NCI-H2171 (cell line): ENCODE measurements around the gene HLA-DRA.
"Not testable (repeated sequence)": the region's sequence is repeated elsewhere in the genome, so short reads cannot be mapped to it uniquely, and the experiment has no call there.

Experiments
- DNase-seq: peaks from one replicate; lab custom pipeline; 2025; lab: John Stamatoyannopoulos, UW

The HLA-DRA gene

DNA sequence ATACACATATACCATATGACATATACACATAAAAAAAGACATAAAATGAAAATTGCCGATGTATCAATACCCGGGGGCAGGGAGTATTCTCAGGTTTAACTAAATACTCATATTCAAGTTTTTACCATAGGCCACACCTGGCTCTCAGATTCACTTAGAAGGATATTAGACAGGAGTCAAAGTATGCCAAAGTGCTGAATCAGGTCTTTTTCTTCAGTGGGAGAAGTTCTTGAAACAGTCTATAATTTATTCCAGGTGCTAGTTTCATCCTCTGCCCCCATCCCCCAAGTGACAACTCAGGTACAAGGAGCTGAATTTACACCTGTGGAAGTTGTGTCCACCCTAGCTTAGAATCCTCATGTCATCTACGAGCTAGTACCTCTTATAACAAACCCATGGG, 8.5 kb upstream of the HLA-DRA start:
- DNase-seq, result no peak

DNA sequence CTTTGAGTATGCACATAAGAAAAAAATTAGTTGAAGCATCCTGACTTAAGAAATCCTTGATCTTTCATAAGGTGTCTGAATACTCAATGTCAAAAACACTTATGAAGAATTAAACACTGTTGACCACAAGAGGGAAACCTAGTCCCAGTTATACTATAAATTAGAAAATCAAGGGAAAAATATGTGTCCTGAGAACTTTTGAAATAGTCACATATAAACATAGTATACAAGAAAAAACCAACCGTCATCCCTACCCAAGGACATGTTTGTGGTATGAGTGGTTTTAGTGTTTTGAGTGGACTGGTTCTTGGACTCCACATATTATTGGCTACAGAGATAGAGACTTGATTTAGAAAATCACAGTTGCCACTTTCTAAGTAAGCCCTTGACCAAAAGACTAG, 7.6 kb upstream of the HLA-DRA start:
- no peak for DNase-seq

DNA sequence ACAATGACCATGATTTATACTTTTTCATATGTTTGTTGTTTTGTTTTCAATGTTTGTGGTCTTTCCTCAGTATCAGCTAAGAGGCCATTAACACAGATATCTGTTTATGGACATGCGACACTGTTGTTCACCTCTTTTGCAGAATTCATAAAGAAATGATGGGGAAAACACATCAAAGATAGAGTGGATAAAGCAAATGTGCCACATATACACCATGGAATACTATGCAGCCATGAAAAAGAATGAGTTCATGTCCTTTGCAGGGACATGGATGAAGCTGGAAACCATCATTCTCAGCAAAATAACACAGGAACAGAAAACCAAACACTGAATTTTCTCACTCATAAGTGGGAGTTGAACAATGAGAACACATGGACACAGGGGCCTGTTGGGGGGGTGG, 5.7 kb upstream of the HLA-DRA start:
- DNase-seq, result not testable (repeated sequence)

DNA sequence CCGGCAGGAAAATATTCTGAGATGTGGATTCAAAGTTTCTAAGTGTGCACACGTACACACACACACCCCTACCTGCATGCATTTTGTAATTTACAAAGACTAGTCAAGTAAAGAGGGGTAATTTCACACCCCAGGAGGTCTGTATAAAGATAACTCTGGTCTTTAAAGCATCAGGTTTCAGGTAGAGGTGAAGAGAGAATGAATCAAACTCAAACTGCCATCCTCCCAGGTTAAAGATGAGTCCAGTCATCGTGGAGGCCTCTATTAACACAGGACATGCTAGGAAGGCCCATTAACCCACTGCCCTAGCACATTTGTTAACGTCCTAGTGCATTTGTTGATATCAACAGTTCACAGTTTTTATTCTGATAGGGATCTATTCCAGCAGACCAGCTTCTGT, 3.5 kb upstream of the HLA-DRA start:
- no peak for DNase-seq

DNA sequence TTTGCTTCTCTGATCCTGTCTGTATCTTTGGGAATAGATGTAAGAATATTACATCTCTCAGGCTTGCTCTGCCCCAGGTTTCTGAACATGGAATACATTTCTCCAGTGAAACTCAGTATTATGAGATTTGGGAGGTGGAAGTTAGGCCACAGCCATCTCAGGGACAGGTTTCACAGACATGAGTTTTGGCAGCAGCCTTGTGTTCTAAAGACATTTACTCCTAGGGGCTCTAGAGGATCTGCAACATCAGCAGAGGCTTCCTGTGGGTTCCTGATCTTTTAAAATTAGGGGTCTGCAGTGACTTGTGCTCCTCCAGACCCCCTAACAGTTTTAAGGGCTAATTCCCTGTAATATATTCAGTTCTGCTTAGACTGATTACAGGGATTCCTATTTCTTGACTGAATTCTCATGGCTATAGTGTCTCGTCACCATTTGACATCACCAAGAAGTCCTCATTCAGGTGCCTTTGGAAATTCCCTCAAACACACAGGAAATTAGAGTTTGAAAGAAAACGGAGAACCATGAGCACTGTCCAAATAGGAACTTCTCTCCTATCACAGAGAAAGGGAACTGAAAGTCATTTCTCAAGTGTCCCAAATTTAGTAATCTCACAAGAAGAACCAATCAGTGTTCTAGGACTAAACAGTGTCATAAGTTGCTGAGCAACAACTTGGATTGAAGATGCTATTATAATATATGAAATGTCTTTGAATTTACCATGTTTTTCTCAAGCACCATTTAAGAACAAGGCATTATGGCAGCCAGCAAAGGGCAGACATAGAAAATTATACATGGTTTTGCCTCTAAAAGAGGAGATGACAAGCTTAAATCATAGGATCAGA, 2.5 kb upstream of the HLA-DRA start:
- DNase-seq, result no peak

DNA sequence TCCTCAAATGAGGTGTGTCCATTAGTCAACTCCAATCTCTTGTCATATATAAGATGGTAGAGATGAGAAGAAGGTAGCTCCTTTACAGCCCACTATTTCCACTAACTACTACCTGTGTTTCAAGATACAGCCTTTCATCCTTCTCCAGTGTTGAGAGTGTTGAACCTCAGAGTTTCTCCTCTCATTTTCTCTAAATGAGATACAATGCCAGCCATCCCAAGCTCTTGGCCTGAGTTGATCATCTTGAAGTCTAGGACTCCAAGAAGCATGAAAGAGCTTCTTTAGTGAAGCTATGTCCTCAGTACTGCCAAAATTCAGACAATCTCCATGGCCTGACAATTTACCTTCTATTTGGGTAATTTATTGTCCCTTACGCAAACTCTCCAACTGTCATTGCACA, 548 bp upstream of the HLA-DRA start:
- no peak for DNase-seq

DNA sequence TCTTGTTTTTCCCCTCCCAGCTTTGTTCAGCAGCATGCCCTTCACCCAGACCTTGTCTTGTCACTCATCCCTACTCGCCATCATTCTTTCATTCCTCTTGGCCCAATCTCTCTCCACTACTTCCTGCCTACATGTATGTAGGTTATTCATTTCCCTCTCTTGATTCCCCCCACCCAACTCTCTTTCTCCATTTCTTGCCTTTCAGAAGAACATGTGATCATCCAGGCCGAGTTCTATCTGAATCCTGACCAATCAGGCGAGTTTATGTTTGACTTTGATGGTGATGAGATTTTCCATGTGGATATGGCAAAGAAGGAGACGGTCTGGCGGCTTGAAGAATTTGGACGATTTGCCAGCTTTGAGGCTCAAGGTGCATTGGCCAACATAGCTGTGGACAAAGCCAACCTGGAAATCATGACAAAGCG, 2.6 kb downstream of the HLA-DRA start:
- no peak for DNase-seq

DNA sequence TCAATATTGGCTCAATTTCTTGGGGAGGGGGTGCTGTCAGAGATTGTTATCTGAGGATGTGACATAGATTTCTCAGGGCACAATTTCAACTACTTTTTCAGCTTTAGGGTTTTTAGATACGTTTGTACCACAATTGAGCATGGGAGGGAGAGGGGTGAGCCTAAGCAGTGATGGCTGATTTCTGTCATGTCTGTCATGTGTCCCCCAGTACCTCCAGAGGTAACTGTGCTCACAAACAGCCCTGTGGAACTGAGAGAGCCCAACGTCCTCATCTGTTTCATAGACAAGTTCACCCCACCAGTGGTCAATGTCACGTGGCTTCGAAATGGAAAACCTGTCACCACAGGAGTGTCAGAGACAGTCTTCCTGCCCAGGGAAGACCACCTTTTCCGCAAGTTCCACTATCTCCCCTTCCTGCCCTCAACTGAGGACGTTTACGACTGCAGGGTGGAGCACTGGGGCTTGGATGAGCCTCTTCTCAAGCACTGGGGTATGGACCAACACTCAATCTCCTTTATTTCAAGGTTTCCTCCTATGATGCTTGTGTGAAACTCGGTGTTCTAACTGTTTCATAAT, 3.4 kb downstream of the HLA-DRA start:
- no peak for DNase-seq

DNA sequence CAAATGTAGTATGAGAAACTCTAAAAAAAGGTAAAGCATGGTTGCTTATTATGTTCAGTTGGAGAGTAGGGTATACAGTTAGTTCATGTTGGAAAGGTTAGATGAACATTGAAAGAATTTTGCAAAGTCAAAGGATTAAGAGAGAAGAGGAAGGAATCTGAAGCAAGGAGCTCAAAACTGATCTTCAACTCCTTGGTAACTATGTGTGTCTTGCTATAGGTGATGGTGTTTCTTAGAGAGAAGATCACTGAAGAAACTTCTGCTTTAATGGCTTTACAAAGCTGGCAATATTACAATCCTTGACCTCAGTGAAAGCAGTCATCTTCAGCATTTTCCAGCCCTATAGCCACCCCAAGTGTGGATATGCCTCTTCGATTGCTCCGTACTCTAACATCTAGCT, 4.7 kb downstream of the HLA-DRA start:
- DNase-seq, result no peak

DNA sequence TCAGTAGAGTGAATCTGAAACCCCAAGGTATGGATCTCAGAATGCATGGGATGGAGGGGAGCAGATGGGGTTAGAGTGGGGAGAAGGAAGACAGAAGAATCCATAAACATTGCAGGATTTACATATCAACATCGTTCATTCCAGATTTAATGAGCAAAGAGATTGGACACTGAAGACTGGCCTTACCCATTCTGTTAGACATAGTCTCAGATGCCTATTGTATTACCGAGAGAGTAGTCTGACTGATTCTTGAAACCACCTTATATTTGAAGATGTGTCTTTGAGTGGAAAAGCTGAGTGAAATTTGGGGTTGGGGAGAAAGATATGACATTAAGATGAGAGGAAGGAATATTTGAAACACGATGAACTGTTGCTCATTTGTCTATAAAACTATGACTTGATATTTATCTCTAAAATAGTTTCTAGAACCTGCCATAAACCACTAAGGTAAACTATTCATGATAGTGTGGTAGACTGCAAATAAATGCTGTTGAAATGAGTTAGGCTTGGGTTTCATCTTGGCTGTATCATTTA, 5.7 kb downstream of the HLA-DRA start:
- DNase-seq, result no peak

DNA sequence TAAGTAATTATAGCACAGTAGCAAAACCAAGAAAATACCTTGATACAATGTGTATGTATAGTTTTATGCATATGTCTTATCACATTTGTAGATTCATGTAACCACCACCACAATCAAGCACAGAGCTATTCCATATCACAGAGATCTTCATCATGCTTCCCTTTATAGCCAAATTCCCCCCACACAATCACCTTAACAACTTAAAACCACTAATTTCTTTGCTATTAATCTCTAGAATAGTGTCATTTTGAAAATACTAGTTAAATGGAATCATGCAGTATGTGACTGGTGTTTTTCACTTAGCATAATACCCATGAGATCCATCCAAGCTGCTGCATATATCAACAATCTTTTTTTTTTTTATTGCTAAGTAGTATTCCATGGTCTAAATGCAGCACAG, 8.2 kb downstream of the HLA-DRA start:
- DNase-seq, result no peak

DNA sequence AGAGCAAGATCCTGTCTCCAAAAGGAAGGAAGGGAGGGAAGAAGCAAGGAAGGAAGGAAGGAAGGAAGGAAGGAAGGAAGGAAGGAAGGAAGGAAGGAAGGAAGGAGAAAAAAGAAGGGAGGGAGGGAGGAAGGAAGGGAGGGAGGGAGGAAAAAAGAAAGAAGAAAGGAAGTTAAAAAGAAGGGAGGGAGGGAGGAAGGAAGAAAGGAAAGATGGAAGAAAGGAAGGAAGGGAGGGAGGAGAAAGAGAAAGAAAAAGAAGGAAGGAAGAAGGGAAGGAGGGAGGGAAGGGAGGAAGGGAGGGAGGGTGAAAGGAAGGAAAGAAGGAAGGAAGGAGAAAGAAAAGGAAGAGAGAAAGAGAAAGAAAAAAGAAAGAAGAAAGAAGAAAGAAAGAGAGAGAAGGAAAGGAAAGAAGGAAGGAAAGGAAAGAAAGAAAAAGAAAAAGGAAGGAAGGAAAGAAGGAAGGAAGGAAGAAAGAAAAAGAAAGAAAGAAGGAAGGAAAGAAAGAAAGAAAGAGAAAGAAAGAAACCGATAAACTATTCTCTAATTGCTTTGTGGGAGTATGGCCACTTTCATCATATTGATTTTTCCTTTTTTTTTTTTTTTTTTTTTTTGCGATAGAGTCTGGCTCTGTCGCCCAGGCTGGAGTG, 9.5 kb downstream of the HLA-DRA start:
- no peak for DNase-seq

DNA sequence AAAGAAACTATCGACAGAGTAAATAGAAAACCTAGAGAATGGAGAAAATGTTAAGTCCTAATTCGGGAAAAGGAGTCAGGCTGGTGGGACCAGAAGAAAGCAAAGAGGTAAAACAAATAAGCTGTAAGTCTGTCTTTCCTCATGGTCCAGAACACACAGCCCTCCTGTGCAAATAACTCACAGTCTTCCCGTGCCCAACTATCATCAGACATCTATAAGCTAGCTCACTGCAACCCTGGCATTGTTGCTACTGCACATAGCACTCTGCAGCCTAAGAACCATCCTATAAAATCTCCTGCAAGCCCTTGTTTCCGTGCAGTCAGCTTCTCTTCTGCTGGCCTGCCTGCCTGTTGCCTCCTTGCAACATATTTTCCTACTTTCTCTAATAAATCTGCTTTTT, 17.4 kb downstream of the HLA-DRA start:
- no peak for DNase-seq

DNA sequence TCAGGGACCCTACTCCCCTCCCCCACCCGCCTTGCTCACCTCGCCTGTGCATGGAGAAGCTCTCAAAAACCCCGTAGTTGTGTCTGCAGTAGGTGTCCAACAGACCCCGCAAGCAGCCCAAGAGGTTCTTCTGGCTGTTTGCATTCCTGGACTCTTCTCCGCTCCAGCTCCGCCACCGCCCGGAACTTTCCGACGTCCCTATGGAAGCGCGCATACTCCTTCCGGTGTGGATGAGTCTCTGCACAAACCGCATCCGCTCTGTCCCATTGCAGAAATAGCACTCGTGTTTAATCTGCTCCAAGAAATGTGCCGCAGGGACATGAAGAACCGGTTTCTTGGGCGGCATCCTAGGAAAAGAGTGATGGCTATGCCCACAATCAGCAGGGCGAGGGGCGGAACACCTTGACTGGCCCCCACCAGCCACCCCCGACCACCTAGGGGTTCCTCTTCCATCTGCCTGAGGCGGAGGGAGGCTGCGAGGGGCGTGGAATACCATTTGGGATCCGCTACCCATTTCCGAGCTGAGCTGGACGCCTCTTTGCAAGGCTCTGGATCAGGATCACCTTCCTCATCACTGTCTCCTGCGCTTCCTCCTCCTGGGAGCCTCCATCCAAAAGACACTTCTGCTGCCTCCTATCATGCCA, 20.2 kb downstream of the HLA-DRA start:
- no peak for DNase-seq

DNA sequence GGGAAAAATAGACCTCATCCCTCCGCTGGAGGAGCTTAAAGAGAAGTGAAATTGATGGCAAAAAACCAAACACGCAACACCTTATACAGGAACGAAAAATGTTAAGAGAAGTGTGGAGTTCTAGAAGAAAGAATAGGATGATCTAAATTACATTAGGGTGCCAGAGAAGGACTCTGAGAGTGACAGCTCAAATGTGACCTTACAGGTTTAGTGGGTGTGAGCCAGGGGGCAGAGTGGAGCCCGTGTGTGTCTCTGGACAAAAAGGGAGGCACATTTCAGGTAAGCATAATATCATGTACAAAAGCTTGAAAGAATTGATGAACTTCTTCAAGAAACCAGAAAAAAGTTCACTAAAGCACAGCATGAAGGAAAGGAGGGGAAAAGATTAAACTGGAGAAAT, 20.8 kb downstream of the HLA-DRA start:
- DNase-seq, result no peak

DNA sequence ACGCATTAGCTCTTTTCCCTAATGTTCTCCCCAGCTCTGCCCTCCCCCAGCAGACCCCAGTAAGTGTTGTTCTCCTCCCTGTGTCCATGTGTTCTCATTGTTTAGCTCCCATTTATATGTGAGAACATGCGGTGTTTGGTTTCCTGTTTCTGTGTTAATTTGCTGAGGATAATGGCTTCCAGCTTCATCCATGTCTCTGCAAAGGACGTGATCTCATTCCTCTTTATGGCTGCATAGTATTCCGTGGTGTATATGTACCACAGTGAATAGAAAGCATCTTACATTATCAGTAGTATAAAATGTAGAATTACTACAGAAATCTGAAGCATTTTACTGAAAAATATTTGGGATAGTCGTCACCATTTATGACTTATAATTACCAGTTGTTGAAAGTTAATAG, 21.8 kb downstream of the HLA-DRA start:
- no peak for DNase-seq

DNA sequence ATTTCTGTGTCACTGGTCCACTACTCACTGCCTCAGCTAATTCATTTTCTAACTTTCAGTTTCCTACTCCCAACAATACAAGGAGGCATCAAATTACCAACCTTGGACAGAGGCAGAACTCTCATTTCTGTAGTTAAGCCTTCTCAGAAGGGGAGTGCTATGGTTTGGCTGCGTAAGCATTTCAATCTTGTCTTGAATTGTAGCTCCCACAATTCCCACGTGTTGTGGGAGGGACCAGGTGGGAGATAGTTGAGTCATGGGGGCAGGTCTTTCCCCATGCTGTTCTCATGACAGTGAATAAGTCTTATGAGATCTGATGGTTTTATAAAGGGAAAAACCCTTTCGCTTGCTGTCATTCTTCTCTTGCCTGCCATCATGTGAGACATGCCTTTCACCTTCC, 22.9 kb downstream of the HLA-DRA start:
- no peak for DNase-seq

DNA sequence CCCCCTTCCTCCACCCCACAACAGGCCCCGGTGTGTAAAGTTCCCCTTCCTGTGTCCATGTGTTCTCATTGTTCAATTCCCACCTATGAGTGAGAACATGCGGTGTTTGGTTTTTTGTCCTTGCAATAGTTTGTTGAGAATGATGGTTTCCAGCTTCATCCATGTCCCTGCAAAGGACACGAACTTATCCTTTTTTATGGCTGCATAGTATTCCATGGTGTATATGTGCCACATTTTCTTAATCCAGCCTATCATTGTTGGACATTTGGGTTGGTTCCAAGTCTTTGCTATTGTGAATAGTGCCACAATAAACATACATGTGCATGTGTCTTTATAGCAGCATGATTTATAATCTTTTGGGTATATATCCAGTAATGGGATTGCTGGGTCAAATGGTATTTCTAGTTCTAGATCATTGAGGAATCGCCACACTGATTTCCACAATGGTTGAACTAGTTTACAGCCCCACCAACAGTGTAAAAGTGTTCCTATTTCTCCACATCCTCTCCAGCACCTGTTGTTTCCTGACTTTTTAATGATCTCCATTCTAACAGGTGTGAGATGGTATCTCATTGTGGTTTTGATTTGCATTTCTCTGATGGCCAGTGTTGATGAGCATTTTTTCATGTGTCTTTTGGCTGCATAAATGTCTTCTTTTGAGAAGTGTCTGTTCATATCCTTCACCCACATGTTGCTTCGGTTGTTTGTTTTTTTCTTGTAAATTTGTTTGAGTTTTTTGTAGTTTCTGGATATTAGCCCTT, 28.2 kb downstream of the HLA-DRA start:
- not testable (repeated sequence) for DNase-seq

DNA sequence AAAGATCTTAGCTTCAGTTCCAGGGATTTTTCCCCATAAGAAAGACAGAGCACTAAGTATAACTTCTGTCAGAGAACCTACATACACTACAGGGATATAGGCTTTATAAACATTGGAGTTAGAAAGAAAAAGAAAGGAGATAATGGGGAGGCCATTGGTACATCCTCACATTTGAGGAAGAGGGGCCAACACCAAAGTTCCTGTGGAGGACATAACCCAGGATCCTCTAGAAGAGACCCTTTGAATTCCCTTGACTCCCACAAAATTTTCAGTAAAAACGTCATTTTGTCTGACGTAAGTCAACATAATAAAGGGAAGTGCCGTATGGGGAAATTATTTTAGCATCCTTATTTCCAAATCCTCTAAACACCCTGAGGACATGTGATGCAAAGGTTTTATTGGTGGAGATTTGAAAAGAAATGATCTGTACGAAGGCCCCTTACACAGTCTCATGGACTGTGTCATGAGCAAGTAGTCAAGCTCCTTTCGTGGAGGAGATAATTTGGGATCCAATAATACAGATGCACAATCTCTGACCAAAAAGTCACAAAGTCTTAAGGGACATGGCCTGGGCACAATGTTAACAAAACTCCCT, 33.2 kb downstream of the HLA-DRA start:
- DNase-seq, result no peak

DNA sequence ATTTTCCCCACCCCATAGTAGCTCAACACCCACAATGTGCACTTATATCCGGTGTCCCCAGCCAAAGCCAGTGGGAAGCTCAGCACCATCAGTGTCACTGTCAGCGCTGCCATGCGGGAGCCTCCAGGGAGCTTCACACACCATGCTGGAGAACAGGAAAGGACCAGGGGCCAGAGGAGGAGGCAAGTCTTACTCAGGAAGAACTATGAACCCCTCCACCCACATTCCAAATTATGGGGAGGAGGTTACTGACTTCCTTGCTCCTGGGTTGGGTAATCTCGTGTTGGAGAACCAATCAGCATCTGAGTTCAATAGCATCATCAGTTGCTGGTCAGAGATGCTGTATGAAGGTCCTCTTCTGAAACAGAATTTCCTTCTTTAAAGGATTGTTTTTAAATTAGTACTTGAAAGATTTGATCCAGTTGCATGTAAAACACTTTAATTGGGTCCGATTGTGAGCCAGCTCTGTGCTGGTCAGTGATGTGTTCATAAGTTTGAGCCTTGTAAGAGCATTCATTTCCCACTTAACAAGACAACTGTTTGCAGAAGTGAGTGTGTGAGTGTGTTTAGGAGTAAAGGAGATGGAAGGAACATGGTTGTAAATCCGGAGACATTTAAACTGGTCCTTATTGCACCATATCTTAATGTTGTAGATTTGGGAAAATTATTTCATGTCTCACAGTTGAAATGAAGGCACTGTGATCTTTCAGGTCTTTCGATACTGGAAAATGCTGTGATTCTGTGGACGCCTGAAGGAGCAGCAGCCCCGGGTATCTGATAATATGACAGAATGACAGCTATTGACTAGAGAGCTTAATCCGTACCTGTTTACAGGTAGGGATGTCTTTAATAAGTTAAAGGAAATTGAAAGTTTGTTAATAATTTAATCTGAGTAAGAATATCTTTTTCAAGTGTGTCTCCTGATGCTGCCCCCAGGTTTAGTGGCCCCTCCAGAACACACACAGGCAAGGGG, 34.0 kb downstream of the HLA-DRA start:
- not testable (repeated sequence) for DNase-seq
